ENCODE data around the gene BCDIN3D. TPM values are rescaled to one million over a fixed set of nuclear protein-coding genes. Genes with fewer than 3 reads are reported as not detected.

BCDIN3D gene
- total and polyA plus RNA-seq, 9 of the 15 experiments (the other 6 are each of a cell fraction or from before 2014, with no cell fraction given) = 3.7 to 6.9 (median 5.6) TPM

DNA sequence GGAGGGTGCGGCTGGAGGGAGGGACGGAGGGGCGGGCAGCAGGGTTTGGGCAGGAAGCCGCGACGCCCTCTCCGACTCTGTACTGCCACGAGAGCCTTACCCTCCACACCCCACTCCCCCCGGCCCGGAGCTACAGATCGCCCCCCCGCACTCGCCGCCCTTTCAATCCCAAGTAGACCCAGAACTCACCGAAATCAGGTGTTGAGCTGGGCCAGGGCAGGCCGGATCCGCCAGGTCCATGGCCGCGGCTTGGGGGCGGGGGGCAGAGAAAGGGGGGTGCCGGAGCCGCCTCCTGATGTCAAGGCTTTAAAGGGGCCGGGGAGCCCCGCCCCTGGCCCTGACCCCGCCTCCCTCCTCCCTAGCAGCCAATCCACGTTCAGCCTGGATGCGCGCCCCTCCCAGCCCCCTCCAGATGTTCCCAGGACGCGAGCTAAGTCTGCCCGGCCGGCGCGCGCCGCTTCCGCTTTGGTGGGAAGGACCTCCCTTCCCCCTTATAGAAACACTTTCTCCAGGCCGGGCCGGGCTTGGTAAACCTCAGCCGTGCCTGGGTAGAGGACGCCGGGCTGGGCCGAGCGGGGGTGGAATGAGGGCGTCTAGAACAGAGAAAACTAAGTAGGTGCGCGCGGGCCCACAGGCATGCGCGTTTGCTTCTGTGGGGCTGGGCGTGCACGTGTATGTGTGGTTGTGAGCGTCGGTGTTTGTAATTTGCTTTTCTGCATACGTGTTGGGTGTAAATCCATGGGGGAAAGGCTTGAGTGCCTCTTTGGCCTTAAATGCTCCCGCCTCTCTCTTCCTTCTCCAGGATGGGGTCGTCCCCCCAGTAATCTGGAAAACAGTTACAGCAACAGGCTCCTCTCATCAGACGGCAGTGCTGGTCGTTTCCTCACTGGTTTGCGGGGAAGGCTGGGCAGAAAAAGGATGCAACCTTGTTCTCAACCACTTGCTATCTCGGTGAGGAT is 14.5 kb downstream of the BCDIN3D start, which contains the start of gene NCKAP5L (continued):
- no peak for TF ChIP-seq PURB (CRISPR knock-in tag; IDR thresholded peaks at IDR 0.05; ENCODE audit: low read depth)
- TF ChIP-seq FOXK1 (CRISPR knock-in tag; IDR thresholded peaks at IDR 0.05; ENCODE audit: borderline replicate concordance) = no peak
- peak; percentile 75 for TF ChIP-seq GABPB1 (CRISPR knock-in tag; IDR thresholded peaks at IDR 0.05)
- TF ChIP-seq C11orf30 (IDR thresholded peaks at IDR 0.05; ENCODE audit: low read depth) = no peak
- no peak for TF ChIP-seq GABPB2 (CRISPR knock-in tag; conservative IDR thresholded peaks at IDR 0.05)
- peak; percentile 65 for TF ChIP-seq NCOA6 (IDR thresholded peaks at IDR 0.05)
- TF ChIP-seq TAF1 (IDR thresholded peaks at IDR 0.05; ENCODE audit: control insufficient read depth, extremely low read depth, insufficient read depth, low read length, severe bottlenecking) = peak; percentile 64
- TF ChIP-seq, protein P1, sequence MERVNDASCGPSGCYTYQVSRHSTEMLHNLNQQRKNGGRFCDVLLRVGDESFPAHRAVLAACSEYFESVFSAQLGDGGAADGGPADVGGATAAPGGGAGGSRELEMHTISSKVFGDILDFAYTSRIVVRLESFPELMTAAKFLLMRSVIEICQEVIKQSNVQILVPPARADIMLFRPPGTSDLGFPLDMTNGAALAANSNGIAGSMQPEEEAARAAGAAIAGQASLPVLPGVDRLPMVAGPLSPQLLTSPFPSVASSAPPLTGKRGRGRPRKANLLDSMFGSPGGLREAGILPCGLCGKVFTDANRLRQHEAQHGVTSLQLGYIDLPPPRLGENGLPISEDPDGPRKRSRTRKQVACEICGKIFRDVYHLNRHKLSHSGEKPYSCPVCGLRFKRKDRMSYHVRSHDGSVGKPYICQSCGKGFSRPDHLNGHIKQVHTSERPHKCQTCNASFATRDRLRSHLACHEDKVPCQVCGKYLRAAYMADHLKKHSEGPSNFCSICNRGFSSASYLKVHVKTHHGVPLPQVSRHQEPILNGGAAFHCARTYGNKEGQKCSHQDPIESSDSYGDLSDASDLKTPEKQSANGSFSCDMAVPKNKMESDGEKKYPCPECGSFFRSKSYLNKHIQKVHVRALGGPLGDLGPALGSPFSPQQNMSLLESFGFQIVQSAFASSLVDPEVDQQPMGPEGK (CRISPR knock-in tag; IDR thresholded peaks at IDR 0.05; ENCODE audit: borderline replicate concordance) = no peak
- TF ChIP-seq ZNF175 (CRISPR knock-in tag; IDR thresholded peaks at IDR 0.05; ENCODE audit: low read depth) = peak; percentile 54; the same call in 1 of the 2 replicates
- no peak for TF ChIP-seq ZBTB17 (CRISPR knock-in tag; IDR thresholded peaks at IDR 0.05)
- TF ChIP-seq, protein P2, sequence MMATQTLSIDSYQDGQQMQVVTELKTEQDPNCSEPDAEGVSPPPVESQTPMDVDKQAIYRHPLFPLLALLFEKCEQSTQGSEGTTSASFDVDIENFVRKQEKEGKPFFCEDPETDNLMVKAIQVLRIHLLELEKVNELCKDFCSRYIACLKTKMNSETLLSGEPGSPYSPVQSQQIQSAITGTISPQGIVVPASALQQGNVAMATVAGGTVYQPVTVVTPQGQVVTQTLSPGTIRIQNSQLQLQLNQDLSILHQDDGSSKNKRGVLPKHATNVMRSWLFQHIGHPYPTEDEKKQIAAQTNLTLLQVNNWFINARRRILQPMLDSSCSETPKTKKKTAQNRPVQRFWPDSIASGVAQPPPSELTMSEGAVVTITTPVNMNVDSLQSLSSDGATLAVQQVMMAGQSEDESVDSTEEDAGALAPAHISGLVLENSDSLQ (IDR thresholded peaks at IDR 0.05) = no peak
- TF ChIP-seq HNRNPK (IDR thresholded peaks at IDR 0.05; ENCODE audit: low read depth, low read length, poor library complexity, severe bottlenecking) = no peak
- TF ChIP-seq TRIM24 (IDR thresholded peaks at IDR 0.05) = no peak
- TF ChIP-seq ZNF239 (CRISPR knock-in tag; IDR thresholded peaks at IDR 0.05) = no peak
- TF ChIP-seq HSF4 (CRISPR knock-in tag; IDR thresholded peaks at IDR 0.05; ENCODE audit: borderline replicate concordance) = no peak
- no peak for TF ChIP-seq ZNF197 (CRISPR knock-in tag; IDR thresholded peaks at IDR 0.05; ENCODE audit: low read depth)
- no peak for TF ChIP-seq KAT8 (IDR thresholded peaks at IDR 0.05; ENCODE audit: low read depth)
- TF ChIP-seq, protein P3, sequence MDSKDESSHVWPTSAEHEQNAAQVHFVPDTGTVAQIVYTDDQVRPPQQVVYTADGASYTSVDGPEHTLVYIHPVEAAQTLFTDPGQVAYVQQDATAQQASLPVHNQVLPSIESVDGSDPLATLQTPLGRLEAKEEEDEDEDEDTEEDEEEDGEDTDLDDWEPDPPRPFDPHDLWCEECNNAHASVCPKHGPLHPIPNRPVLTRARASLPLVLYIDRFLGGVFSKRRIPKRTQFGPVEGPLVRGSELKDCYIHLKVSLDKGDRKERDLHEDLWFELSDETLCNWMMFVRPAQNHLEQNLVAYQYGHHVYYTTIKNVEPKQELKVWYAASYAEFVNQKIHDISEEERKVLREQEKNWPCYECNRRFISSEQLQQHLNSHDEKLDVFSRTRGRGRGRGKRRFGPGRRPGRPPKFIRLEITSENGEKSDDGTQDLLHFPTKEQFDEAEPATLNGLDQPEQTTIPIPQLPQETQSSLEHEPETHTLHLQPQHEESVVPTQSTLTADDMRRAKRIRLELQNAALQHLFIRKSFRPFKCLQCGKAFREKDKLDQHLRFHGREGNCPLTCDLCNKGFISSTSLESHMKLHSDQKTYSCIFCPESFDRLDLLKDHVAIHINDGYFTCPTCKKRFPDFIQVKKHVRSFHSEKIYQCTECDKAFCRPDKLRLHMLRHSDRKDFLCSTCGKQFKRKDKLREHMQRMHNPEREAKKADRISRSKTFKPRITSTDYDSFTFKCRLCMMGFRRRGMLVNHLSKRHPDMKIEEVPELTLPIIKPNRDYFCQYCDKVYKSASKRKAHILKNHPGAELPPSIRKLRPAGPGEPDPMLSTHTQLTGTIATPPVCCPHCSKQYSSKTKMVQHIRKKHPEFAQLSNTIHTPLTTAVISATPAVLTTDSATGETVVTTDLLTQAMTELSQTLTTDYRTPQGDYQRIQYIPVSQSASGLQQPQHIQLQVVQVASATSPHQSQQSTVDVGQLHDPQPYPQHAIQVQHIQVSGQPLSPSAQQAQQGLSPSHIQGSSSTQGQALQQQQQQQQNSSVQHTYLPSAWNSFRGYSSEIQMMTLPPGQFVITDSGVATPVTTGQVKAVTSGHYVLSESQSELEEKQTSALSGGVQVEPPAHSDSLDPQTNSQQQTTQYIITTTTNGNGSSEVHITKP (IDR thresholded peaks at IDR 0.05; ENCODE audit: partially characterized antibody) = peak; percentile 39
